HPDE6-E6E7 (cell line): Measurements from ENCODE around the gene STRN.

Experiments
- DNase-seq: peaks from one replicate; pipeline ENCODE4 v3.0.0; 2011; ENCODE audit warnings: missing footprints; ENCODE audit errors: extremely low spot score

The STRN gene

DNA sequence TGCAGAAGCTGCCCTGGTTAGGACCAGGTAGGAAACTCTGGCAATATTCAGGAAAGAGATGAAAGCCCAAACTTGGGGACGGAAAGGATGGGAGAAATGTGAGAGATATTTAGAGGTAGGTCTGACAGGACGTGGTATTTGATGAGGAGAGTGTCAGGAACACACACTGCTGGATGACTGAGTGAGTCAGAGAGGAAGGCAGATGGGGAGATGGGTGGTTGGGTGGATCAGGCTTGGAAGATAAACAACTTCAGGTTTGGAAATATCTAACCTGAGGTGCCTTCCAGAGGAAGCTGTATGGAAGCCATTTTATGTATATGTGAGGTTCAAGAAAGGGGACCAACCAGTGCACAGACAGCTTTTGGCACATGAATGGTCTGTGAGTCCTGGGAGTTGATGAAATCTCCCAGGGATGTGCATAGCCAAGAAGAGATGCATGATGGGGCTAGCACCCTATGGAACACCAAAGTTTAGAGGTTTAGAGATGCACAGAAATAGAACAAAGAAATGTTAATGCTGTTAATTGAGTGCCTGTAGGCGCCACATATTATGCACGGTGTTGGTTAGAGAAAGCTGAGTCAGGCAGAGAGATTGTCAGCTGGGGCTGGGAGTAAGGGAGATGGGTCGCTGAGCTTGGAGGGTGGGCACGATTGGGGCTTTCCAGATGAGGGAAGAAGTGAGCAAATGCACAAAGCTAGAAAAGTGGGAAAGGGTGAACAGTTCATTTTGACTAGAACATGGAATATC is 168.8 kb downstream of the STRN start:
- DNase-seq: no peak
